Esophagus squamous epithelium (tissue), 4 donors: Measurements from ENCODE around the gene RALGPS2.

Experiments used
- CTCF ChIP-seq, 6 experiments: fragments of 450-650 bp in 4 of 6; fragments of 200-600 bp in 2 of 6; sonication (generic) in 2 of 6; IDR thresholded peaks; one replicate each; pipeline ENCODE4 v1.5.1; 2016 to 2019; ENCODE audit warnings: antibody characterized with exemption in 6 of 6, mild to moderate bottlenecking in 4 of 6, moderate library complexity in 4 of 6
- POLR2A ChIP-seq, 4 donors: fragments of 450-650 bp; IDR thresholded peaks; one replicate each; pipeline ENCODE4 v1.6.1; 2017; ENCODE audit warnings: antibody characterized with exemption in 4 of 4, mild to moderate bottlenecking in 4 of 4, moderate library complexity in 3 of 4

GRCh38 chr1:178898401-178898800 is 173.4 kb downstream of the RALGPS2 start:
- TF ChIP-seq CTCF (IDR thresholded peaks at IDR 0.05) (no peak), POLR2A (IDR thresholded peaks at IDR 0.05) (no peak)
